Measurements from ENCODE around the gene HEXA.
"Not testable (repeated sequence)": the region's sequence is repeated elsewhere in the genome, so short reads cannot be mapped to it uniquely, and the experiment has no call there.

Gene HEXA

DNA sequence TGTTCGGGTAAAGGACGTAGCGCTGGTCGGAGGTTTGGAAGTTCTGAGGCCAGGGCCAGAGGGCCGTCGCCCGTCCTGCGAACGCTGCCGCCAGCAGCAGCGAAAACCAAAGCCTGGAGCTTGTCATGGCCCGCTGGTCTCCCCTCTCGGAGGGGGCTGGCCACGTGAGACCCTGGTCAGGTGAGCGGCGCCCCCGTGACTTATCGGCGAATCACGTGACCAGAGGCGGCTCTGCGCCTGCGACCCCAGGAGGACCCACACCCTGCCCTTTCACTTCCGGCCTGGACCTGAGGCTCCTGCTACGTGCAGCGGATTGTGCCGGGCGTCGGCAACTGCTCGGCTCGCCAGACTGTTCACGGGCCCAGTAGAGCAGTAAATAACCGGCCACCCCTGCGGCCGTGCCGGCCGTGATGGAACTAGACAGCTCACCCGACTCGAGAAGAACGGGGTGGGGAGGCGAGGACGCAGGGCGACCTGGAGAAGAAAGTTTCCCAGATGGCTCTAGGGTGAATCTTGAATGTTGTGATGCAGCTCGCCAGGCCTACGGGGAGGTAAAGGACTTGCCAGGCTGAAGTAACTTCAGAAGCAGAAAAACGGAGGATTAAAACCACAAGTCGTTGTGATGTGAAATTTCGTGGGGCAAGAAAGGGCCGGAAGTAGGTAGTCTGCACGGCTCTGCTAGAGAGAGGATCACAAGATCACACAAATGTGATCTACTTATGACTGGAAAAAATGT is at the start of gene HEXA:
Gene HEXA, minus strand, starts transcription at position 169 of the 736 bp plus-strand sequence. Its CDS starts 42 bp downstream, at position 127.
- TF ChIP-seq, protein P1, sequence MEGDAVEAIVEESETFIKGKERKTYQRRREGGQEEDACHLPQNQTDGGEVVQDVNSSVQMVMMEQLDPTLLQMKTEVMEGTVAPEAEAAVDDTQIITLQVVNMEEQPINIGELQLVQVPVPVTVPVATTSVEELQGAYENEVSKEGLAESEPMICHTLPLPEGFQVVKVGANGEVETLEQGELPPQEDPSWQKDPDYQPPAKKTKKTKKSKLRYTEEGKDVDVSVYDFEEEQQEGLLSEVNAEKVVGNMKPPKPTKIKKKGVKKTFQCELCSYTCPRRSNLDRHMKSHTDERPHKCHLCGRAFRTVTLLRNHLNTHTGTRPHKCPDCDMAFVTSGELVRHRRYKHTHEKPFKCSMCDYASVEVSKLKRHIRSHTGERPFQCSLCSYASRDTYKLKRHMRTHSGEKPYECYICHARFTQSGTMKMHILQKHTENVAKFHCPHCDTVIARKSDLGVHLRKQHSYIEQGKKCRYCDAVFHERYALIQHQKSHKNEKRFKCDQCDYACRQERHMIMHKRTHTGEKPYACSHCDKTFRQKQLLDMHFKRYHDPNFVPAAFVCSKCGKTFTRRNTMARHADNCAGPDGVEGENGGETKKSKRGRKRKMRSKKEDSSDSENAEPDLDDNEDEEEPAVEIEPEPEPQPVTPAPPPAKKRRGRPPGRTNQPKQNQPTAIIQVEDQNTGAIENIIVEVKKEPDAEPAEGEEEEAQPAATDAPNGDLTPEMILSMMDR (IDR thresholded peaks at IDR 0.05; ENCODE audit: borderline replicate concordance, control extremely low read depth, extremely low read depth, insufficient read depth, missing control alignments) = no peak
- DNase-seq (ENCODE audit: low spot score) = peak; percentile 98
- in situ Hi-C loops (cut with MboI; ENCODE audit: low sequenced_read_pairs, unreplicated experiment) = no loop called here

DNA sequence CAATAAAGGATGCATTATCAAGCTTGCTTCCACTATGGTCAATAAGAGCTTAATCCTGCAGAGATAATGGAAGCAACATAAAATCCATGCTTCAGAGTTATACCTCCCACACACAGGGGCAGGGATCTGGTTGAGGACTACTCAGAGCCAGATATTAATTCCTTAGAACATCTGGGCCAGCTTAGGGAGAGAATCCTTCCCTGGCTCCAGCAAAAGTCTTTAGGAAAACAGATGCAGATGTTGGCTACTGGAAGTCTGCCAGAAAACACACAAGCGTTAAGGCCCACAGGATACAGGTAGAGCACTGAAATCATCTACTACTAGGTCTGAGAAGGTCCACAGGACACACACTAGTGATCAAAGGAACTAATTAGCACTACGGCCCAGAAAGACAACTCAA is 47.4 kb upstream of the HEXA start:
- TF ChIP-seq, protein P1 (IDR thresholded peaks at IDR 0.05; ENCODE audit: borderline replicate concordance, control extremely low read depth, extremely low read depth, insufficient read depth, missing control alignments) = no peak
- in situ Hi-C loops (cut with MboI; ENCODE audit: low sequenced_read_pairs, unreplicated experiment) = no loop called here
- no peak for DNase-seq (ENCODE audit: low spot score)

DNA sequence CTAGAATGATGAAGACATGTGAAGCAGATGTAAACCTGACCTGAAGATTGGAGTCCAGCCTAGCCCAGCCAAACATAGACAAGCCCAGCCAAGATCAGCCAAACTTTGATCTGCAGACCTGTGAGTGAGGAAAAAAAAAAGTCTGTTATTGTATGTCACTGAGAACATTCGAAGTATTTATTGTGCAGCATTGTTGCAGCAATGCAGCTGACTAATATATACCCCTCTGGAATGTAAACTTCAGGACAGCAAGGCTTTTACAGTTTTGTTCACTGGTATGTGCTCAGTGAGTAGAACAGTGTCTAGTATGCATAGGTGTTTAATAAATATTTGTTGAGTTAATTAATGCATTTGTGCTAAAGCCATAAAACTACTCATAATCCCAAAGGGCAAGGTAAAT is 45.7 kb upstream of the HEXA start:
- in situ Hi-C loops (cut with MboI; ENCODE audit: low sequenced_read_pairs, unreplicated experiment) = no loop called here
- no peak for DNase-seq (ENCODE audit: low spot score)
- TF ChIP-seq, protein P1 (IDR thresholded peaks at IDR 0.05; ENCODE audit: borderline replicate concordance, control extremely low read depth, extremely low read depth, insufficient read depth, missing control alignments) = no peak

DNA sequence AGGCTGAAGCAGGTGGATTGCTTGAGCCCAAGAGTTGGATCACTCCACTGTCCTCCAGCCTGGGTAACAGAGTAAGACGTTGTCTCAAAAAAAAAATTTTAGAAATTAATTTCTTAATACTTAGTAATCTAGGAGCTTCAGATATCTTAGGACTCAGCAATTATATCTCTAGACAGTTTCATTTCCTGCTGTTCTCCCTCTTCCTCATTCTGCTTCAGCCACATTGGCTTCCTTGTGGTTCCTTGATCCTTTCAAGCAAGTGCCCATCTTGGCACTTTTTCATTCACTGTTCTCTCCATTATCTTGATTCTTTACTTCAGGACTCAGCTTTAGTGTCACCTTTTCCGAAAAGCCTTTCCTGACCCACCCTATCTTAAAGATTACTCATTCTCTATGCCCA is 44.8 kb upstream of the HEXA start:
- TF ChIP-seq, protein P1 (IDR thresholded peaks at IDR 0.05; ENCODE audit: borderline replicate concordance, control extremely low read depth, extremely low read depth, insufficient read depth, missing control alignments) = no peak
- in situ Hi-C loops (cut with MboI; ENCODE audit: low sequenced_read_pairs, unreplicated experiment) = no loop called here
- no peak for DNase-seq (ENCODE audit: low spot score)

DNA sequence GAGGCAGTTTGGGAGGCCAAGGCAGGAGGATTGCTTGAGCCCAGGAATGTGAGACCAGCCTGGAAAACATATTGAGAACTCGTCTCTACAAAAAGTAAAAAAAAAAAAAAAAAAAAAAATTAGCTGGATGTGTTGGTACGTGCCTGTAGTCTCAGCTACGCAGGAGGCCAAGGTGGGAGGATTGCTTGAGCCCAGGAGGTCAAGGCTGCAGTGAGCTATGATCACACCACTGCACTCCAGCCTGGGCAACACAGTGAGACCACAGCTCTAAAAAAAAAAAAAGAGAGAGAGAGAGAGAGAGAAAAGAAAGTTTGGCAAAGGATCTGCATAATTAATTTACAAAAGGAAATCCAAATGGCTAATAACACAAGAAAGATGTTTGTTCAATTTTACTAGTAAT is 44.0 kb upstream of the HEXA start:
- in situ Hi-C loops (cut with MboI; ENCODE audit: low sequenced_read_pairs, unreplicated experiment); DNase-seq (ENCODE audit: low spot score): not testable (repeated sequence)

DNA sequence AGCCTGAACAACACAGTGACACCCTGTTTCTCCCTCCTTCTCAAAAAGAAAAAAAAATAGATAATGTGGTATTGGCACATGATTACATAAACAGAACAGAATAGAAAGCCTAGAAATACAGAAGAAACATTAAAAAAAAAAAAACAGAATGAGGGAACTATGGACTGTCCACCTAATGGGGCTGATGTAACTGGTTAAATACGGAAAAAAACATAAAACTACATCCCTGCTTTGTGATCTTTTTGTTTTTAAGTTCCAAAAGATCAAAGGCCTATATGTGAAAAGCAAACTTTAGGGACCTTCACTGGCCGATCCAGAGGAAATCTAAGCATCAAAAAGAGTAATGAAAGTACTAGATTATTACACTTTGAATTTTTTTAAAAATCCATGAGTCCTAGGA is 39.5 kb upstream of the HEXA start:
- DNase-seq (ENCODE audit: low spot score) = no peak
- TF ChIP-seq, protein P1 (IDR thresholded peaks at IDR 0.05; ENCODE audit: borderline replicate concordance, control extremely low read depth, extremely low read depth, insufficient read depth, missing control alignments) = no peak
- in situ Hi-C loops (cut with MboI; ENCODE audit: low sequenced_read_pairs, unreplicated experiment) = no loop called here

DNA sequence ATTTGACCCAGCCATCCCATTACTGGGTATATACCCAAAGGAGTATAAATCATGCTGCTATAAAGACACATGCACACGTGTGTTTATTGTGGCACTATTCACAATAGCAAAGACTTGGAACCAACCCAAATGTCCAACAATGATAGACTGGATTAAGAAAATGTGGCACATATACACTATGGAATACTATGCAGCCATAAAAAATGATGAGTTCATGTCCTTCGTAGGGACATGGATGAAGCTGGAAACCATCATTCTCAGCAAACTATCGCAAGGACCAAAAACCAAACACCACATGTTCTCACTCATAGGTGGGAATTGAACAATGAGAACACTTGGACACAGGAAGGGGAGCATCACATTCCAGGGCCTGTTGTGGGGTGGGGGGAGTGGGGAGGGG is 37.5 kb upstream of the HEXA start:
- DNase-seq (ENCODE audit: low spot score); in situ Hi-C loops (cut with MboI; ENCODE audit: low sequenced_read_pairs, unreplicated experiment): not testable (repeated sequence)

DNA sequence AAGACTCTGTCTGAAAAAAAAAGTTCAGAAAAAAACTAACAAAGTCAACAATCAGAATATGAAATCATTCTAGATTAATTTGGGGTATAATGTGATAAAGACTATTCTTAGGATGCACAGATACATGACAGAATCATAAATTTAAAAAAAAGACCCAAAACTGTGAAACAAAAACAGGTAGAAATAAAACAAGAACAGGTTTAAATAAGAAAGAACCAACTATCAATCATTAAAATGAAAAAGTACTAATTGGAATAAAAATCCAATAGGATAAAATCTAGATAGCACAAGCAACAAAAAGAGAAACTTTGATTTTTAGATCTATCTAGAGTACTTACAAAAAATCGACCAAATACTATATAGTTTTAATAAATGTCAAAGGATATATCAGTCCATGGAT is 35.7 kb upstream of the HEXA start:
- in situ Hi-C loops (cut with MboI; ENCODE audit: low sequenced_read_pairs, unreplicated experiment) = no loop called here
- TF ChIP-seq, protein P1 (IDR thresholded peaks at IDR 0.05; ENCODE audit: borderline replicate concordance, control extremely low read depth, extremely low read depth, insufficient read depth, missing control alignments) = no peak
- no peak for DNase-seq (ENCODE audit: low spot score)

All from GM13976 (cell line).